HepG2 (cell line): Measurements from ENCODE around the gene OBSL1.

Experiments
- MYC ChIP-seq: sonication (generic); formaldehyde crosslinking; IDR thresholded peaks from 2 replicates; pipeline ENCODE4 v1.9.0; 2021; ENCODE audit warnings: missing genetic modification reagents, borderline replicate concordance
- NBN ChIP-seq: fragments of 450-650 bp; conservative IDR thresholded peaks from 2 replicates; pipeline ENCODE4 v1.6.1; 2017
- TARDBP ChIP-seq: sonication (generic); formaldehyde crosslinking; IDR thresholded peaks from 2 replicates; pipeline ENCODE4 v1.8.0; 2022; ENCODE audit warnings: mild to moderate bottlenecking, missing genetic modification reagents
- ZBTB33 ChIP-seq: sonication (generic); formaldehyde crosslinking; IDR thresholded peaks from 2 replicates; pipeline ENCODE4 v1.4.0; 2020; ENCODE audit warnings: missing genetic modification reagents

- peak; percentile 72; the same call in 1 of the 2 replicates for TF ChIP-seq TARDBP
- no peak; the same call in 1 of the 2 replicates for TF ChIP-seq MYC
- no peak for TF ChIP-seq NBN
- peak; percentile 78 for TF ChIP-seq ZBTB33 (CRISPR knock-in tag)
Observed at GRCh38 chr2:219561179-219562048, 9.9 kb downstream of the OBSL1 start.
